Astrocyte (in vitro differentiated cells and primary cell): ENCODE measurements around the gene PI4KA.

Source experiments
- CTCF ChIP-seq: IDR thresholded peaks from 2 replicates; pipeline ENCODE4 v1.5.1; 2011; ENCODE audit warnings: low read depth, mild to moderate bottlenecking, inconsistent platforms, low read length, moderate library complexity; ENCODE audit not compliant: insufficient read depth
- EZH2 ChIP-seq: IDR thresholded peaks from 2 replicates; pipeline ENCODE4 v1.6.1; 2012; ENCODE audit warnings: mild to moderate bottlenecking, low read length, inconsistent platforms; ENCODE audit not compliant: insufficient read depth

DNA sequence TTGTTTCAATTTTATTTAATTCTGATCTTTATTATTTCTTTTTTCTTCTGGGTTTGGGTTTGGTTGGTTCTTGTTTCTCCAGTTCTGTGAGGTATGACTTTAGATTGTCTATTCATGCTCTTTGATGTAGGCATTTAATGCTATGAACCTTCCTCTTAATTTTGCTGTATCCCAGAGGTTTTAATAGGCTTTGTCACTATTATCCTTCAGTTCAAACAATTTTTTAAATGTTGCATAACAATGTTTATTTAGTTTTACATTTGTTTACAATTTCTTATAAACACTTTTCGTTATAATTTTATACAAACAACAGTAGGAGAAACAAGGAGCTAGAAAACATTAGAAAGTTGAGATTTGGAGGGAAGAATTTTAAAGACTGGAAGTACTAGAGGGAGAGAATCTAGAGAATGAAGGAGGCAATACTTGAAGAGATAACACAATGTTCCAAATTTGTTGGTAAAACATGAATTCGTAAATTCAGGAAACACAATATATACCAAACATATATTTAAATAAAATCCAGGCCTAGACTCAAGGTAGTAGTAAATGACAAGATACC, 180.8 kb downstream of the PI4KA start:
- TF ChIP-seq CTCF (no peak), EZH2 (no peak)
